Measurements from ENCODE around the gene PEX26. TPM values are rescaled to one million over a fixed set of nuclear protein-coding genes. Genes with fewer than 3 reads are reported as not detected.

Gene PEX26
- total and polyA plus RNA-seq, 4 donors, result 3.5 to 21.0 (median 16.9) TPM

DNA sequence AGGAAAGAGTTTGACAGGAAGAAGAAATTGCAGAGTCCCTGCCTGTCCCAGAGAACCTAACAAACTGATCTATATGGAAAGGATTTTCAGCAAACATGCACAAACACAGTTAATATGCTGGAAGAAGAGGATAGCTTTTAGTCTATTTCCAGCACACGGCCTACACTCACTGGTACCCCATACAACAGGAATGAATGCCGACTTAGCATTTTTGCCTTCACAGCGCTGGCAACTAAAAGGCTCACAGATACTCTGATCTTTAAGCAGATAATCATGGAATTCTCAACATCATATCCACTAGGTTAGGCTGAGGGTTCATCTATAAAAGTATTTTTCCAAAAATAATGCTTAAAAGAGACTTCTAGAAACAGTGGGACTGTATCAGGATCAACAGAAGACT lies 23.0 kb downstream of the PEX26 start (continued):
- TF ChIP-seq, protein P1, sequence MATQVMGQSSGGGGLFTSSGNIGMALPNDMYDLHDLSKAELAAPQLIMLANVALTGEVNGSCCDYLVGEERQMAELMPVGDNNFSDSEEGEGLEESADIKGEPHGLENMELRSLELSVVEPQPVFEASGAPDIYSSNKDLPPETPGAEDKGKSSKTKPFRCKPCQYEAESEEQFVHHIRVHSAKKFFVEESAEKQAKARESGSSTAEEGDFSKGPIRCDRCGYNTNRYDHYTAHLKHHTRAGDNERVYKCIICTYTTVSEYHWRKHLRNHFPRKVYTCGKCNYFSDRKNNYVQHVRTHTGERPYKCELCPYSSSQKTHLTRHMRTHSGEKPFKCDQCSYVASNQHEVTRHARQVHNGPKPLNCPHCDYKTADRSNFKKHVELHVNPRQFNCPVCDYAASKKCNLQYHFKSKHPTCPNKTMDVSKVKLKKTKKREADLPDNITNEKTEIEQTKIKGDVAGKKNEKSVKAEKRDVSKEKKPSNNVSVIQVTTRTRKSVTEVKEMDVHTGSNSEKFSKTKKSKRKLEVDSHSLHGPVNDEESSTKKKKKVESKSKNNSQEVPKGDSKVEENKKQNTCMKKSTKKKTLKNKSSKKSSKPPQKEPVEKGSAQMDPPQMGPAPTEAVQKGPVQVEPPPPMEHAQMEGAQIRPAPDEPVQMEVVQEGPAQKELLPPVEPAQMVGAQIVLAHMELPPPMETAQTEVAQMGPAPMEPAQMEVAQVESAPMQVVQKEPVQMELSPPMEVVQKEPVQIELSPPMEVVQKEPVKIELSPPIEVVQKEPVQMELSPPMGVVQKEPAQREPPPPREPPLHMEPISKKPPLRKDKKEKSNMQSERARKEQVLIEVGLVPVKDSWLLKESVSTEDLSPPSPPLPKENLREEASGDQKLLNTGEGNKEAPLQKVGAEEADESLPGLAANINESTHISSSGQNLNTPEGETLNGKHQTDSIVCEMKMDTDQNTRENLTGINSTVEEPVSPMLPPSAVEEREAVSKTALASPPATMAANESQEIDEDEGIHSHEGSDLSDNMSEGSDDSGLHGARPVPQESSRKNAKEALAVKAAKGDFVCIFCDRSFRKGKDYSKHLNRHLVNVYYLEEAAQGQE (IDR thresholded peaks at IDR 0.05), result no peak
- TF ChIP-seq FOXA1 (IDR thresholded peaks at IDR 0.05), result no peak
- TF ChIP-seq JUND (IDR thresholded peaks at IDR 0.05), result no peak
- no peak for TF ChIP-seq RAD21 (IDR thresholded peaks at IDR 0.05)

DNA sequence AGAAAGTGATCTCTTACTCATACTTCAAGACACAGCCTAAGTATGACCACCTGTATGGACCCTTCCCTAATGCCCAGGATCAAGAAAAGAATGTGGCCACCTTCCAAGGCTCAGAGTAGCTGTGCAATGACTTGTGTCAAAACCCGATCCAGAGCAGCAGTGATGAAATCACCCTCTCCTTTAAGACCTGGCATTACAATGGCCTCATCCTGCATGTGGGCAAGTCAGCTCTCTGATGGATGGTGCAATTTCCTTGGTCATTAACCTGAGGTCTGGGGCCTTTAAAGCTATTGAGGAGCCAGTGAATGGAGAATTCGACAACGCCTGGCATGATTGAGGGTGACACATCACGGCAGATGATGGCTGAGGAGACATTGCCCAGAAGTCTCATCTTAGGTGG lies 23.7 kb downstream of the PEX26 start:
- Histone ChIP-seq H3K27me3 (ENCODE audit: control insufficient read depth in 4 of 4, insufficient read depth in 4 of 4, low read length in 3 of 4) (no peaks in the 10 kb centered on the region), H3K4me1 (ENCODE audit: control insufficient read depth in 4 of 4, insufficient read depth in 4 of 4, low read length in 3 of 4) (no peaks in the 10 kb centered on the region), H3K9ac (ENCODE audit: low read depth in 1 of 2, low read length in 2 of 2) (no peak overlapping the region), H3K27ac (ENCODE audit: low read depth in 1 of 2, low read length in 2 of 2) (no peak overlapping the region), H3K4me3 (ENCODE audit: low read depth in 1 of 3, low read length in 3 of 3) (no peak overlapping the region), H3K36me3 (ENCODE audit: control insufficient read depth in 4 of 4, insufficient read depth in 3 of 4, low read depth in 1 of 4, low read length in 3 of 4) (no peaks in the 10 kb centered on the region), H3K9me3 (ENCODE audit: control insufficient read depth in 4 of 4, low read length in 3 of 4) (no peaks in the 10 kb centered on the region)
- TF ChIP-seq, protein P2, sequence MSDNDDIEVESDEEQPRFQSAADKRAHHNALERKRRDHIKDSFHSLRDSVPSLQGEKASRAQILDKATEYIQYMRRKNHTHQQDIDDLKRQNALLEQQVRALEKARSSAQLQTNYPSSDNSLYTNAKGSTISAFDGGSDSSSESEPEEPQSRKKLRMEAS (IDR thresholded peaks at IDR 0.05), result no peak
- TF ChIP-seq, protein P3, sequence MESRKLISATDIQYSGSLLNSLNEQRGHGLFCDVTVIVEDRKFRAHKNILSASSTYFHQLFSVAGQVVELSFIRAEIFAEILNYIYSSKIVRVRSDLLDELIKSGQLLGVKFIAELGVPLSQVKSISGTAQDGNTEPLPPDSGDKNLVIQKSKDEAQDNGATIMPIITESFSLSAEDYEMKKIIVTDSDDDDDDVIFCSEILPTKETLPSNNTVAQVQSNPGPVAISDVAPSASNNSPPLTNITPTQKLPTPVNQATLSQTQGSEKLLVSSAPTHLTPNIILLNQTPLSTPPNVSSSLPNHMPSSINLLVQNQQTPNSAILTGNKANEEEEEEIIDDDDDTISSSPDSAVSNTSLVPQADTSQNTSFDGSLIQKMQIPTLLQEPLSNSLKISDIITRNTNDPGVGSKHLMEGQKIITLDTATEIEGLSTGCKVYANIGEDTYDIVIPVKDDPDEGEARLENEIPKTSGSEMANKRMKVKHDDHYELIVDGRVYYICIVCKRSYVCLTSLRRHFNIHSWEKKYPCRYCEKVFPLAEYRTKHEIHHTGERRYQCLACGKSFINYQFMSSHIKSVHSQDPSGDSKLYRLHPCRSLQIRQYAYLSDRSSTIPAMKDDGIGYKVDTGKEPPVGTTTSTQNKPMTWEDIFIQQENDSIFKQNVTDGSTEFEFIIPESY (IDR thresholded peaks at IDR 0.05), result no peak
- TF ChIP-seq RAD21 (IDR thresholded peaks at IDR 0.05) (no peak), FOXA1 (IDR thresholded peaks at IDR 0.05) (no peak), SP1 (IDR thresholded peaks at IDR 0.05) (no peak), EGR1 (IDR thresholded peaks at IDR 0.05; ENCODE audit: low read depth in 2 of 2) (no peak), FOXA2 (IDR thresholded peaks at IDR 0.05) (no peak), HNF4G (IDR thresholded peaks at IDR 0.05) (no peak), YY1 (IDR thresholded peaks at IDR 0.05) (no peak), NR2F2 (IDR thresholded peaks at IDR 0.05) (no peak), TAF1 (conservative IDR thresholded peaks at IDR 0.05) (no peak), GABPA (IDR thresholded peaks at IDR 0.05 in 1 of 2, conservative IDR thresholded peaks at IDR 0.05 in 1 of 2) (no peak), HNF4A (conservative IDR thresholded peaks at IDR 0.05) (no peak)
- TF ChIP-seq, protein P4, sequence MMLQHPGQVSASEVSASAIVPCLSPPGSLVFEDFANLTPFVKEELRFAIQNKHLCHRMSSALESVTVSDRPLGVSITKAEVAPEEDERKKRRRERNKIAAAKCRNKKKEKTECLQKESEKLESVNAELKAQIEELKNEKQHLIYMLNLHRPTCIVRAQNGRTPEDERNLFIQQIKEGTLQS (IDR thresholded peaks at IDR 0.05), result no peak
- TF ChIP-seq, protein P5, sequence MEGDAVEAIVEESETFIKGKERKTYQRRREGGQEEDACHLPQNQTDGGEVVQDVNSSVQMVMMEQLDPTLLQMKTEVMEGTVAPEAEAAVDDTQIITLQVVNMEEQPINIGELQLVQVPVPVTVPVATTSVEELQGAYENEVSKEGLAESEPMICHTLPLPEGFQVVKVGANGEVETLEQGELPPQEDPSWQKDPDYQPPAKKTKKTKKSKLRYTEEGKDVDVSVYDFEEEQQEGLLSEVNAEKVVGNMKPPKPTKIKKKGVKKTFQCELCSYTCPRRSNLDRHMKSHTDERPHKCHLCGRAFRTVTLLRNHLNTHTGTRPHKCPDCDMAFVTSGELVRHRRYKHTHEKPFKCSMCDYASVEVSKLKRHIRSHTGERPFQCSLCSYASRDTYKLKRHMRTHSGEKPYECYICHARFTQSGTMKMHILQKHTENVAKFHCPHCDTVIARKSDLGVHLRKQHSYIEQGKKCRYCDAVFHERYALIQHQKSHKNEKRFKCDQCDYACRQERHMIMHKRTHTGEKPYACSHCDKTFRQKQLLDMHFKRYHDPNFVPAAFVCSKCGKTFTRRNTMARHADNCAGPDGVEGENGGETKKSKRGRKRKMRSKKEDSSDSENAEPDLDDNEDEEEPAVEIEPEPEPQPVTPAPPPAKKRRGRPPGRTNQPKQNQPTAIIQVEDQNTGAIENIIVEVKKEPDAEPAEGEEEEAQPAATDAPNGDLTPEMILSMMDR (IDR thresholded peaks at IDR 0.05; ENCODE audit: low read depth, low read length, missing input control), result no peak
- DNase-seq (ENCODE audit: low spot score), result no peak
- 95% methylated on average over 4 of the region's 4 CpGs for WGBS

Data from liver (tissue), 9 donors.